Metanephros (tissue), 2 donors: ENCODE measurements around the gene EI24. TPM values are rescaled to one million over a fixed set of nuclear protein-coding genes. Genes with fewer than 3 reads are reported as not detected.

ENCODE experiments used
- small RNA-seq: library from RNA; depleted of rRNA; stranded (forward); fragments of <200 nt; gene quantifications from one replicate; pipeline ENCODE3, GENCODE V24; 2014; ENCODE audit warnings: low replicate concordance
- total RNA-seq: library from RNA; depleted of rRNA; stranded (reverse); fragments of >200 nt; gene quantifications from one replicate; pipeline ENCODE4 v1.2.3, GENCODE V29; 2014

Gene EI24
- total RNA-seq = 62.2 TPM

DNA sequence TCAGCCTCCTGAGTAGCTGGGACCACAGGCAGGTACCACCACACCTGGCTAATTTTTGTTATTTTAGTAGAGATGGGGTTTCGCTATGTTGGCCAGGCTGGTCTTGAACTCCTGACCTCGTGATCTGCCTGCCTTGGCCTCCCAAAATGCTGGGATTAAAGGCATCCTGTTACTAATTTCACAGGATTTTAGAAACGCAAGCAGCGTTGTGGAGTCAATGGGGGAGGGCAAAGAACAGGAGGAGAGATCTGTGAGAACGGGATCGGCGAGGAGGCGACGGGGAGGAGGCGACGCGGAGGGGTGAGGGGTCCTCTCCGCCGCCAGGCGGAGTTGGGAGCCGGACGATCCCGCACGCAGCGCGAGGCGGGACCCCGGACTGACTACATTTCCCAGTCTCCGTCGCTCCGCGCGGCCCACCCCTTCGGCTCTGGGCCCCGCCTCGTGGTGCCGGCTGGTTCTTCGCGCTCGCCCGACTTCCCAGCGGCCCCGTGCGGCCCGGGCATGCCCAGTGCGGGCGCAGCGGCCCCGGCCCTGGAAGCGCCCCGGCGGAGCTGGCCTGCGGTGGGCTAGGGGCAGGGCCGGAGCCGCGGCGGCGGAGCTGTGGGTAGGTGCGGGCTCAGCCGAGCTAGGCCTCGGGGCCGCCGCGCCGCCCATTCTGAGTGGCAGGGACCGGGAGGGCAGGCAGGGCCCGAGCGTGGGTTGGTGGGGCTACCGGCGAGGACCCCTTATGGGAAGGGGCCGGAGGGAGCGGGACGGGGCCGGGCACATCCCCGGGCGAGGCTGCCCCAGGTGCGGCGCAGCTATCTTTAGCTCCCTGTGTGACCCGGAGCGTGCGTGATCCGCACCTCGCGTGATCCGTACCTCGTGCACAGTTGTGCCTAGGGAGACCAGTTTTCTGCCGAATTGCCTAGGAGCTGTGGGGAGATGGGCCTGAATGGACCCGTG lies at the start of gene EI24:
Gene EI24, plus strand, starts transcription at position 508 of the 945 bp plus-strand sequence. CDS start 3,051 bp downstream, outside the sequence.

GRCh38 chr11:125592305-125593113 lies 23.2 kb downstream of the EI24 start, which contains the start of gene STT3A:
Gene STT3A (plus strand): TSS chr11:125592852. CDS start chr11:125595916, 3,064 bp downstream.

GRCh38 chr11:125624756-125625213 lies 55.5 kb downstream of the EI24 start, which contains the start of gene CHEK1:
Gene CHEK1 (plus strand): TSS chr11:125625163. CDS start chr11:125626769, 1,606 bp downstream.

Small RNA genes lying within 50 kb of the gene (small RNA-seq; reads per million reads assigned to genes)
- not detected for gene RNU6-1156P

Other genes starting within 250 kb of the EI24 start
- 8.5 TPM for gene FEZ1, start 73.2 kb upstream of the EI24 start, total RNA-seq
- gene STT3A, start 23.4 kb downstream of the EI24 start, total RNA-seq = 163 TPM
- gene CHEK1, start 55.7 kb downstream of the EI24 start, total RNA-seq = 17.6 TPM
- not detected for gene ACRV1, start 111.4 kb downstream of the EI24 start, total RNA-seq
- not detected for gene PATE1, start 176.8 kb downstream of the EI24 start, total RNA-seq
- not detected for gene PATE2, start 209.4 kb downstream of the EI24 start, total RNA-seq
- not detected for gene PATE3, start 218.7 kb downstream of the EI24 start, total RNA-seq